Measurements from ENCODE around the gene POTEF.
"Not testable (repeated sequence)": the region's sequence is repeated elsewhere in the genome, so short reads cannot be mapped to it uniquely, and the experiment has no call there.

Gene POTEF

GRCh38 chr2:130159376-130159775 lies 30.4 kb upstream of the POTEF start:
- not testable (repeated sequence) for H4K5ac ChIP-seq (ENCODE audit: low read length); H2BK15ac ChIP-seq (replicated peaks; ENCODE audit: low read depth); H2BK120ac ChIP-seq (ENCODE audit: low read depth, low read length); H3K27me3 ChIP-seq (ENCODE audit: insufficient read depth, low read length, poor library complexity); H2AK5ac ChIP-seq (ENCODE audit: low read length); H3K4ac ChIP-seq (ENCODE audit: low read depth, low read length); H3K23ac ChIP-seq (ENCODE audit: low read length); DNase-seq; H4K8ac ChIP-seq (ENCODE audit: low read depth, low read length); H3K79me1 ChIP-seq (ENCODE audit: low read length); H3K4me1 ChIP-seq (ENCODE audit: control insufficient read depth, low read depth, low read length); H3K79me2 ChIP-seq (ENCODE audit: control insufficient read depth, insufficient read depth, low read length); H3K9ac ChIP-seq (ENCODE audit: low read length); H3K4me2 ChIP-seq (ENCODE audit: low read length); H3K56ac ChIP-seq (ENCODE audit: low read length); H3K18ac ChIP-seq (ENCODE audit: low read length); H3K36me3 ChIP-seq (ENCODE audit: control insufficient read depth, insufficient read depth, low read length); H2BK5ac ChIP-seq (ENCODE audit: low read length); H3K4me3 ChIP-seq (ENCODE audit: low read length); H3K27ac ChIP-seq (ENCODE audit: low read depth, low read length)
- no CpG with 5 or more reads among the region's 4 CpGs for WGBS (ENCODE audit: extremely low coverage, insufficient coverage, low lambda C conversion rate)

DNA sequence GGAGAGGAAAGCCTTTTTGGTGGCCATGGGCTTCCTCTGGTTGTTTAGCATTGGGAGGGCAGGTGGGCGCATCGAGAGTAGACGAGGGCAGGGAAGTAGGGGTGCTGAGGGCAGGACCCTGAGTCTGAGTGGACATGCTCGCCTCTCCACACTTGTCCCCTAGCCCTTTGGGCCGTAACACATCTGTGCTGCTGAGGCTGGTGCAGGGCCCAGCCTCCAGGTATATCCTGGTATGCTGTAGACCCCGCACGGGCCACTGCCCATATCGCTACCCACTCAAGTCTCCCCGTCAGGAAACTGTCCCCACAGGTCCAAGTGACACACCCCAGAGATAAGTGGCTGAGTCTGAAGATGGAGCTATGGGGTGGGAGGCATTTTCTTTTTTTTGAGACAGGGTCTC lies 29.6 kb upstream of the POTEF start:
- Histone ChIP-seq H3K56ac (ENCODE audit: low read length) (no peak overlapping the region), H2AK5ac (ENCODE audit: low read length) (no peak overlapping the region), H4K5ac (ENCODE audit: low read length) (no peak overlapping the region), H3K36me3 (ENCODE audit: control insufficient read depth, insufficient read depth, low read length) (no peaks in the 10 kb centered on the region), H4K8ac (ENCODE audit: low read depth, low read length) (no peak overlapping the region), H3K18ac (ENCODE audit: low read length) (no peak overlapping the region), H3K4me3 (ENCODE audit: low read length) (no peak overlapping the region), H2BK5ac (ENCODE audit: low read length) (no peak overlapping the region), H3K27me3 (ENCODE audit: insufficient read depth, low read length, poor library complexity) (no peaks in the 10 kb centered on the region), H3K79me2 (ENCODE audit: control insufficient read depth, insufficient read depth, low read length) (no peaks in the 10 kb centered on the region), H3K4ac (ENCODE audit: low read depth, low read length) (no peak overlapping the region), H3K4me1 (ENCODE audit: control insufficient read depth, low read depth, low read length) (no peaks in the 10 kb centered on the region), H3K9ac (ENCODE audit: low read length) (no peak overlapping the region), H2BK15ac (replicated peaks; ENCODE audit: low read depth) (no peak overlapping the region), H3K79me1 (ENCODE audit: low read length) (no peaks in the 10 kb centered on the region), H2BK120ac (ENCODE audit: low read depth, low read length) (no peak overlapping the region), H3K23ac (ENCODE audit: low read length) (no peak overlapping the region), H3K4me2 (ENCODE audit: low read length) (no peak overlapping the region), H3K27ac (ENCODE audit: low read depth, low read length) (no peak overlapping the region)
- no peak for DNase-seq
- WGBS (ENCODE audit: extremely low coverage, insufficient coverage, low lambda C conversion rate): no CpG with 5 or more reads among the region's 9 CpGs

GRCh38 chr2:130157825-130158514 lies 28.9 kb upstream of the POTEF start:
- H2BK15ac ChIP-seq (replicated peaks; ENCODE audit: low read depth); H3K36me3 ChIP-seq (ENCODE audit: control insufficient read depth, insufficient read depth, low read length); H3K56ac ChIP-seq (ENCODE audit: low read length); H3K4me1 ChIP-seq (ENCODE audit: control insufficient read depth, low read depth, low read length); H3K27ac ChIP-seq (ENCODE audit: low read depth, low read length); H3K18ac ChIP-seq (ENCODE audit: low read length); H3K79me2 ChIP-seq (ENCODE audit: control insufficient read depth, insufficient read depth, low read length); H2AK5ac ChIP-seq (ENCODE audit: low read length); H3K79me1 ChIP-seq (ENCODE audit: low read length); H4K8ac ChIP-seq (ENCODE audit: low read depth, low read length); H4K5ac ChIP-seq (ENCODE audit: low read length); H2BK120ac ChIP-seq (ENCODE audit: low read depth, low read length); H3K27me3 ChIP-seq (ENCODE audit: insufficient read depth, low read length, poor library complexity); DNase-seq; H3K23ac ChIP-seq (ENCODE audit: low read length); H3K9ac ChIP-seq (ENCODE audit: low read length); H2BK5ac ChIP-seq (ENCODE audit: low read length); H3K4me2 ChIP-seq (ENCODE audit: low read length); H3K4me3 ChIP-seq (ENCODE audit: low read length); H3K4ac ChIP-seq (ENCODE audit: low read depth, low read length): not testable (repeated sequence)
- no CpG with 5 or more reads among the region's 13 CpGs for WGBS (ENCODE audit: extremely low coverage, insufficient coverage, low lambda C conversion rate)

GRCh38 chr2:130157354-130157753 lies 28.3 kb upstream of the POTEF start:
- not testable (repeated sequence) for H2BK120ac ChIP-seq (ENCODE audit: low read depth, low read length); DNase-seq; H2BK15ac ChIP-seq (replicated peaks; ENCODE audit: low read depth); H3K23ac ChIP-seq (ENCODE audit: low read length); H3K36me3 ChIP-seq (ENCODE audit: control insufficient read depth, insufficient read depth, low read length); H3K27ac ChIP-seq (ENCODE audit: low read depth, low read length); H3K4me2 ChIP-seq (ENCODE audit: low read length); H3K79me1 ChIP-seq (ENCODE audit: low read length); H3K4me1 ChIP-seq (ENCODE audit: control insufficient read depth, low read depth, low read length); H4K5ac ChIP-seq (ENCODE audit: low read length); H3K27me3 ChIP-seq (ENCODE audit: insufficient read depth, low read length, poor library complexity); H2AK5ac ChIP-seq (ENCODE audit: low read length); H2BK5ac ChIP-seq (ENCODE audit: low read length); H3K4me3 ChIP-seq (ENCODE audit: low read length); H4K8ac ChIP-seq (ENCODE audit: low read depth, low read length); H3K18ac ChIP-seq (ENCODE audit: low read length); H3K56ac ChIP-seq (ENCODE audit: low read length); H3K9ac ChIP-seq (ENCODE audit: low read length); H3K4ac ChIP-seq (ENCODE audit: low read depth, low read length); H3K79me2 ChIP-seq (ENCODE audit: control insufficient read depth, insufficient read depth, low read length)
- WGBS (ENCODE audit: extremely low coverage, insufficient coverage, low lambda C conversion rate): no CpG with 5 or more reads among the region's 12 CpGs

GRCh38 chr2:130156624-130157004 lies 27.6 kb upstream of the POTEF start:
- H3K9ac ChIP-seq (ENCODE audit: low read length): no peak overlapping the region
- no peaks in the 10 kb centered on the region for H3K4me1 ChIP-seq (ENCODE audit: control insufficient read depth, low read depth, low read length)
- H4K8ac ChIP-seq (ENCODE audit: low read depth, low read length): no peak overlapping the region
- no peak overlapping the region for H3K4me3 ChIP-seq (ENCODE audit: low read length)
- no peak overlapping the region for H3K23ac ChIP-seq (ENCODE audit: low read length)
- DNase-seq: no peak
- no peak overlapping the region for H3K27ac ChIP-seq (ENCODE audit: low read depth, low read length)
- no peak overlapping the region for H3K4me2 ChIP-seq (ENCODE audit: low read length)
- no peaks in the 10 kb centered on the region for H3K27me3 ChIP-seq (ENCODE audit: insufficient read depth, low read length, poor library complexity)
- H2BK120ac ChIP-seq (ENCODE audit: low read depth, low read length): no peak overlapping the region
- H3K79me1 ChIP-seq (ENCODE audit: low read length): no peaks in the 10 kb centered on the region
- H2AK5ac ChIP-seq (ENCODE audit: low read length): no peak overlapping the region
- no peak overlapping the region for H4K5ac ChIP-seq (ENCODE audit: low read length)
- no peak overlapping the region for H2BK15ac ChIP-seq (replicated peaks; ENCODE audit: low read depth)
- no peak overlapping the region for H2BK5ac ChIP-seq (ENCODE audit: low read length)
- WGBS (ENCODE audit: extremely low coverage, insufficient coverage, low lambda C conversion rate): no CpG with 5 or more reads among the region's 9 CpGs
- H3K18ac ChIP-seq (ENCODE audit: low read length): no peak overlapping the region
- no peaks in the 10 kb centered on the region for H3K79me2 ChIP-seq (ENCODE audit: control insufficient read depth, insufficient read depth, low read length)
- no peak overlapping the region for H3K4ac ChIP-seq (ENCODE audit: low read depth, low read length)
- H3K36me3 ChIP-seq (ENCODE audit: control insufficient read depth, insufficient read depth, low read length): no peaks in the 10 kb centered on the region
- no peak overlapping the region for H3K56ac ChIP-seq (ENCODE audit: low read length)

DNA sequence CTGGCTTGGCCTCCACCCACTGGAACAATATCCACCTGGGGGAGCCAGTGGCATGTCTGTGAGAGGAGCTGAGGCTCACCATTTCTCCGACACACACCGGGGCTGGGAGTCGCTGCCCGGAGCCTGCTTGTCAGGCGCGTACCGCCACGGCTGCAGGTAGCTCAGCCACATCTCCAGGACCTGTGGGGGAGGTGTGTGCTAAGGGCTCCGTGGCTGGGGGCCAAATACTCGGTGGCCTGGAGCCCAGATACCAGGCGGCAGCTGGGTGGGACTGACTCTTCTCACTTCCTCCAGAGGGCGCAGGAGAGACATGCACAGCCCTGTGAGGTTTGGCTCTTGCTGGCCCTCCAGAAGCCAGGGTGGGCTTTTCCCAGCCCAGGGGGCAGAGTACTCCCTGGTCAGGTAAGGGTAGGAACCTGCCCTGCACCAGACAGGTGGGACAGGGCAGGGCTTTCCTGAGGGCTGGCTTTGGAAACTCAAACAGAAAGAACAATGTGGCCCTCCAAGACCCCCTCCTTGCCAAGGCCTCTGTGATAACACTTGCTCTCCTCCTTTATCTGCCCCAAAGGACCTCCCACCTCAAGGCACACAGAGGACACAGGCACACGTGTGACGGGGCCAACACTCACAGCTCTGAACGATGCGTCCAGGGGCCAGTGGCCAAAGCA lies 27.1 kb upstream of the POTEF start:
- H3K36me3 ChIP-seq (ENCODE audit: control insufficient read depth, insufficient read depth, low read length); H3K9ac ChIP-seq (ENCODE audit: low read length); H4K8ac ChIP-seq (ENCODE audit: low read depth, low read length); H3K27me3 ChIP-seq (ENCODE audit: insufficient read depth, low read length, poor library complexity); H3K18ac ChIP-seq (ENCODE audit: low read length); H3K79me1 ChIP-seq (ENCODE audit: low read length); H3K56ac ChIP-seq (ENCODE audit: low read length); H2AK5ac ChIP-seq (ENCODE audit: low read length); H2BK120ac ChIP-seq (ENCODE audit: low read depth, low read length); H4K5ac ChIP-seq (ENCODE audit: low read length); H3K23ac ChIP-seq (ENCODE audit: low read length); H2BK15ac ChIP-seq (replicated peaks; ENCODE audit: low read depth); H2BK5ac ChIP-seq (ENCODE audit: low read length); H3K4me2 ChIP-seq (ENCODE audit: low read length); H3K4me3 ChIP-seq (ENCODE audit: low read length); H3K27ac ChIP-seq (ENCODE audit: low read depth, low read length); H3K79me2 ChIP-seq (ENCODE audit: control insufficient read depth, insufficient read depth, low read length); H3K4ac ChIP-seq (ENCODE audit: low read depth, low read length); H3K4me1 ChIP-seq (ENCODE audit: control insufficient read depth, low read depth, low read length): not testable (repeated sequence)
- WGBS (ENCODE audit: extremely low coverage, insufficient coverage, low lambda C conversion rate): no CpG with 5 or more reads among the region's 16 CpGs
- DNase-seq: peak; percentile 68
